Measurements from ENCODE around the gene RNF182. TPM values are rescaled to one million over a fixed set of nuclear protein-coding genes. Genes with fewer than 3 reads are reported as not detected.

The RNF182 gene
- total RNA-seq, 2 experiments from 2014 or later = not detected

DNA sequence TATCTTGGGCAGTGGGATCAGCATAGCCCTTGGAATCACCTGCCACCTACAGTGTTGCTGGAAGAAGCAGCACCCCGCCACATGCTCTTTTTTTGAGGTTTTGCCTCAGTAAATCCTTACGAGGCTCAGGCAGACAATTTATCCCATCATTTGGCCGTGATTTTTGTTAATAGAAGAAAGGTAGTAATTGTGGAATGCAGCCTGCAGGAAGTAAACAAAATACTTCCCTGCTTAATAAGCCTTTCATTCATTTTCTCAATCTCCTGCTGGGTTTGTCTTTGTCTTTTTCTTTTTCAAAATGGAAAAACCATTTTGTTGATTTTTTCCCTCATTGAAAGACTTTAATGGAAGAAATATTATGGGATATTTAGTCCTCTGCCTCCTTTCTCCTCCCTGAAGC lies 99.1 kb downstream of the RNF182 start:
- TF ChIP-seq, protein P1, sequence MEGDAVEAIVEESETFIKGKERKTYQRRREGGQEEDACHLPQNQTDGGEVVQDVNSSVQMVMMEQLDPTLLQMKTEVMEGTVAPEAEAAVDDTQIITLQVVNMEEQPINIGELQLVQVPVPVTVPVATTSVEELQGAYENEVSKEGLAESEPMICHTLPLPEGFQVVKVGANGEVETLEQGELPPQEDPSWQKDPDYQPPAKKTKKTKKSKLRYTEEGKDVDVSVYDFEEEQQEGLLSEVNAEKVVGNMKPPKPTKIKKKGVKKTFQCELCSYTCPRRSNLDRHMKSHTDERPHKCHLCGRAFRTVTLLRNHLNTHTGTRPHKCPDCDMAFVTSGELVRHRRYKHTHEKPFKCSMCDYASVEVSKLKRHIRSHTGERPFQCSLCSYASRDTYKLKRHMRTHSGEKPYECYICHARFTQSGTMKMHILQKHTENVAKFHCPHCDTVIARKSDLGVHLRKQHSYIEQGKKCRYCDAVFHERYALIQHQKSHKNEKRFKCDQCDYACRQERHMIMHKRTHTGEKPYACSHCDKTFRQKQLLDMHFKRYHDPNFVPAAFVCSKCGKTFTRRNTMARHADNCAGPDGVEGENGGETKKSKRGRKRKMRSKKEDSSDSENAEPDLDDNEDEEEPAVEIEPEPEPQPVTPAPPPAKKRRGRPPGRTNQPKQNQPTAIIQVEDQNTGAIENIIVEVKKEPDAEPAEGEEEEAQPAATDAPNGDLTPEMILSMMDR (IDR thresholded peaks at IDR 0.05) = no peak
- Mint-ChIP-seq H3K4me1 (ENCODE audit: low read depth) (no peaks in the 10 kb centered on the region), H3K9me3 (no peaks in the 10 kb centered on the region), H3K27me3 (peaks cover 10% of the 10 kb centered on the region), H3K4me3 (no peak overlapping the region), H3K36me3 (ENCODE audit: low read depth) (no peaks in the 10 kb centered on the region), H3K27ac (no peak overlapping the region)
- ChIA-PET POLR2A (no interaction called here), CTCF (interaction anchor here (1.1 to 1.8 kb wide), 2 partner anchors 22 to 43 kb away, joined by 4 to 8 read pairs; no protein-coding TSS in a partner anchor)
- intact Hi-C loops (cut with micrococcal nuclease) = no loop called here
- ATAC-seq = no peak
- no peak for DNase-seq

DNA sequence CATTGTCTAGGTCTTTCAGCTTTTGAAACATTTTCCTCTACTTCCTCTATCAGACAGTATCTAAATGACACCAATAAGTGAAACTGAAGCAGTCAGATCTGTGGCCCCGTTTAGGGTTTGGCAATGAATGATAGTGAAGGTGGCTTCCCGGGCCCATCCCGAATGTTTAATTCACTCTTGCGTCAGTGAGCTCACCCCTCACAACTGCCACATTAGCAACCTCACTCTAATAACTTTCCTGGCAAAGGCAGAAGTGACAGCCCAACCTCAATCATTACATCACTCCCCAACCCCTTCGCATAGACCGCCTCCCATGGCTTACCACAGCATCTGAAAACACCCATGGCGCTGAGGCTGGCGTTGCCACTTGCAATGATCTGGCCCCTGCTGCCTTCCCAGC lies 100.4 kb downstream of the RNF182 start:
- Mint-ChIP-seq H3K27ac (no peak overlapping the region), H3K36me3 (ENCODE audit: low read depth) (no peaks in the 10 kb centered on the region), H3K4me3 (no peak overlapping the region), H3K4me1 (ENCODE audit: low read depth) (no peaks in the 10 kb centered on the region), H3K9me3 (no peaks in the 10 kb centered on the region), H3K27me3 (peaks cover 19% of the 10 kb centered on the region)
- CTCF ChIA-PET = interaction anchor here (0.6 to 1.8 kb wide), 5 partner anchors 12 to 226 kb away, joined by 3 to 8 read pairs (median 6); no protein-coding TSS in a partner anchor
- TF ChIP-seq, protein P1 (IDR thresholded peaks at IDR 0.05) = no peak
- intact Hi-C loops (cut with micrococcal nuclease) = no loop called here
- POLR2A ChIA-PET = interaction anchor here (0.7 to 0.9 kb wide), 2 partner anchors 11 to 32 kb away, joined by 3 to 4 read pairs; no protein-coding TSS in a partner anchor
- ATAC-seq = no peak
- no peak for DNase-seq

DNA sequence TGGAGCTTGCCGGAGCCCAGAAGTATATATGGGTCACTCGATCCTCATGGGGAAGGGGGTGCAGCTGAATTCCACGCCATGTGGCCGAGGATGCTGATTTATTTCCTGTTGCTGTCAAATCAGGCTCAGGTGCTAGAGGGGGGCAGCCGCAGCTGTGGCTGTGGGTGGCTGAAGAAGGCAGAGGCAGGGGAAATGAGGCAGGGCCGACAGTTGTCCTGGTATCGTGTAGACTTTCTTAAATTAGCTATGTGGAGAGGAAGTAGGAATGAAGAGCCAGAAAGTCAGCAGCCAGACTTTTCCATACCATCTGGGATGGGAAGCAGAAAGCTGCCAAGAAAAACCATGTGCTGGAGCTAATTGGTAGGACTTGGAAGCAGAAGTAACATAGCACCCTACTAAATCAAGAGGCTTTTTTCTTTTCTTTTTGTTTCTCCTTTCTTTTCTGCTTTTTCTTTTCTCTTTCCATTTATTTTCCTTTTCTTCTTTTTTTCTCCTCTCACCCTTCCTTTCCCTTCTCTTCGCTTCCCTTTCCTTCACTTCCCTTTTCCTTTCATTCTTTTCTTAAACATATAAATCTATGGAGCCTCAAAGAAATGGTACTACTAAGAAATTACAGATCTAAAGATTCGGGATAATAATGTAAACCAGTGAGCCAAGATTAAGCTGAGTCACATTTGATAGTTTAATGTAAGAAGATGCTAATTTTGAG lies 102.2 kb downstream of the RNF182 start:
- H3K4me3 Mint-ChIP-seq = no peak overlapping the region
- no peaks in the 10 kb centered on the region for H3K4me1 Mint-ChIP-seq (ENCODE audit: low read depth)
- TF ChIP-seq, protein P1 (IDR thresholded peaks at IDR 0.05) = no peak
- intact Hi-C loops (cut with micrococcal nuclease) = no loop called here
- DNase-seq (no peak), ATAC-seq (no peak)
- no peaks in the 10 kb centered on the region for H3K9me3 Mint-ChIP-seq
- no peaks in the 10 kb centered on the region for H3K36me3 Mint-ChIP-seq (ENCODE audit: low read depth)
- no peak overlapping the region for H3K27ac Mint-ChIP-seq
- H3K27me3 Mint-ChIP-seq = peaks cover 19% of the 10 kb centered on the region
- ChIA-PET POLR2A (no interaction called here), CTCF (interaction anchor here (0.9 to 1.1 kb wide), 2 partner anchors 19 to 152 kb away, joined by 3 read pairs; no protein-coding TSS in a partner anchor)

DNA sequence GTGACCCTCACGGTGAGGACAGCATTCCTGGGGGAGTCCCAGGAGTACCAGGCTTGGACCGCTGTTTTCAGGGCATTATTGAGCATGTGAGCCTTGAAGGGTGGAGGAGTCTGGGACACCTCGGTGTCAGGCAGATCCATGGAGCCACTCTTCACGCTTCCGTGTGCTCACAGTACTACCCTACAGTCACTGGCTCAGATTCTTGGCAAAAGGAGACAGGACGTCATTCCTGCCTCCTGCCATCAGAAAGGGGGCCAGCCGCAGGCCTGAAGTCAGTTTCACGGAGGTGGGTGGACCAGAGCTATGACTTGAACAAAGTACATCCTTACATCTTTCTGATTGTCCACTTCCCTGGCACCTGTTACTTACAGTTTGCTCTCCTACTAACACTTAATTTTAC lies 103.9 kb downstream of the RNF182 start:
- POLR2A ChIA-PET = no interaction called here
- CTCF ChIA-PET = interaction anchor here (1.5 kb wide), 1 partner anchor 38 kb away, joined by 3 read pairs; no protein-coding TSS in a partner anchor
- DNase-seq = no peak
- H3K27me3 Mint-ChIP-seq = peaks cover 20% of the 10 kb centered on the region
- H3K4me3 Mint-ChIP-seq = no peak overlapping the region
- intact Hi-C loops (cut with micrococcal nuclease) = no loop called here
- H3K9me3 Mint-ChIP-seq = no peaks in the 10 kb centered on the region
- no peak for ATAC-seq
- TF ChIP-seq, protein P1 (IDR thresholded peaks at IDR 0.05) = no peak
- no peaks in the 10 kb centered on the region for H3K36me3 Mint-ChIP-seq (ENCODE audit: low read depth)
- H3K27ac Mint-ChIP-seq = no peak overlapping the region
- H3K4me1 Mint-ChIP-seq (ENCODE audit: low read depth) = no peaks in the 10 kb centered on the region

DNA sequence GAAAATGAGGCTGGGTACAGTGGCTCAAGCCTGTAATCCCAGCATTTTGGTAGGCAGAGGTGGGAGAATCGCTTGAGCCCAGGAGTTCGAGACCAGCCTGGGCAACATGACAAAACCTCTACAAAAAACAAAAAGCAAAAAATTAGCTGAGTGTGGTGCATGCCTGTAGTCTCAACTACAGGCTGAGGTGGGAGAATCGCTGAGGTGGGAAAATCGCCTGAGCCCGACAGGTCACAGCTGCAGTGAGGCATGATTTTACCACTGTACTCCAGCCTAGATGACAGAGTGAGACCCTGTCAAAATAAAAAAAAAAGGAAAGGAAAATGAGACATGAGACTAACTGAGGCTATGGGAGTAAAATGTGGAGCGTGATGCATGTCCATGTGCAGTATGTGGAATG lies 104.9 kb downstream of the RNF182 start:
- intact Hi-C loops (cut with micrococcal nuclease) = no loop called here
- Mint-ChIP-seq H3K9me3 (no peaks in the 10 kb centered on the region), H3K36me3 (ENCODE audit: low read depth) (no peaks in the 10 kb centered on the region), H3K4me3 (no peak overlapping the region), H3K27me3 (peaks cover 22% of the 10 kb centered on the region), H3K27ac (no peak overlapping the region), H3K4me1 (ENCODE audit: low read depth) (no peaks in the 10 kb centered on the region)
- TF ChIP-seq, protein P1 (IDR thresholded peaks at IDR 0.05) = no peak
- ChIA-PET CTCF (interaction anchor here (0.8 to 1.8 kb wide), 4 partner anchors 17 to 121 kb away, joined by 3 to 6 read pairs (median 3); no protein-coding TSS in a partner anchor), POLR2A (interaction anchor here (1.2 kb wide), 1 partner anchor 10 kb away, joined by 4 read pairs; no protein-coding TSS in a partner anchor)
- no peak for ATAC-seq
- DNase-seq = no peak
